PC-9 (cell line): ENCODE results near the gene NXPH2.

ENCODE experiments used
- EZH2 ChIP-seq: fragments of 200-600 bp; sonication (generic); IDR thresholded peaks from 2 replicates; pipeline ENCODE4 v1.8.0; 2017; ENCODE audit warnings: antibody characterized with exemption, low read depth
- TF ChIP-seq, protein P1 (sequence below): fragments of 200-600 bp; sonication (generic); conservative IDR thresholded peaks from 2 replicates; pipeline ENCODE4 v1.6.1; 2017; ENCODE audit warnings: mixed run types, antibody characterized with exemption, mild to moderate bottlenecking, moderate library complexity

DNA sequence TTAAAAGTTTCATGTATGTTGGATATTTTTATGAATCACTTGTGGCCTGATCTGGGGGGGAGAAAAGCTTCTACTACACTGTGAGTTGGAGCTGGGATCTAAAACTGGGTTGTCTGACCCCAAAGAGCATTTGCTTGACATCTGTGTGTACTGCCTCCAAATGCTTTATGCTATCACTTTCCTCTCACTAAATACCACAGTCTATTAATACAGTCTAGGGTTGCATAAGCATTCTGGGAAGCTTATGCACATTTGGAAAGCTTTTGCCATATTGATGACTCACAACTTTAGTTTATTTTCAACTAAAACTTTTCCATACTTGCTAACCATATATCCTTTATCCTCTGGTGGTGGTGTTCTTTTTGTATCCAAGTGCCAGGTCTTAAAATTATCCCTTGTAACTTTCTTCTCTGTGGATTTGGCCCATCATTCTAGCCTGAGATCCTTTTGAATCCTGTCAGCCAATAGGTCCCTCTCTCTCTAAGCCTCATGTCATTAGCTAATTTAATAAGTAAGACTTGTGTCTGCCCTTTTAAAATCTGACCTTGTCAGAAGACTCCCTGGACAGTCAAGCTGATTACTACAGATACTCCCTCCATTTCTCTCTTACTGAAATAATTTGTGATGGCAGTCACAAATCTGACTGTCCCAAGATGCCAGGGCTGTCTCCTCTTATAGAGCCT lies 72.7 kb downstream of the NXPH2 start:
- TF ChIP-seq EZH2, result no peak
- TF ChIP-seq, protein P1, sequence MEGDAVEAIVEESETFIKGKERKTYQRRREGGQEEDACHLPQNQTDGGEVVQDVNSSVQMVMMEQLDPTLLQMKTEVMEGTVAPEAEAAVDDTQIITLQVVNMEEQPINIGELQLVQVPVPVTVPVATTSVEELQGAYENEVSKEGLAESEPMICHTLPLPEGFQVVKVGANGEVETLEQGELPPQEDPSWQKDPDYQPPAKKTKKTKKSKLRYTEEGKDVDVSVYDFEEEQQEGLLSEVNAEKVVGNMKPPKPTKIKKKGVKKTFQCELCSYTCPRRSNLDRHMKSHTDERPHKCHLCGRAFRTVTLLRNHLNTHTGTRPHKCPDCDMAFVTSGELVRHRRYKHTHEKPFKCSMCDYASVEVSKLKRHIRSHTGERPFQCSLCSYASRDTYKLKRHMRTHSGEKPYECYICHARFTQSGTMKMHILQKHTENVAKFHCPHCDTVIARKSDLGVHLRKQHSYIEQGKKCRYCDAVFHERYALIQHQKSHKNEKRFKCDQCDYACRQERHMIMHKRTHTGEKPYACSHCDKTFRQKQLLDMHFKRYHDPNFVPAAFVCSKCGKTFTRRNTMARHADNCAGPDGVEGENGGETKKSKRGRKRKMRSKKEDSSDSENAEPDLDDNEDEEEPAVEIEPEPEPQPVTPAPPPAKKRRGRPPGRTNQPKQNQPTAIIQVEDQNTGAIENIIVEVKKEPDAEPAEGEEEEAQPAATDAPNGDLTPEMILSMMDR, result no peak
